Upper lobe of left lung (tissue), 4 donors: ENCODE measurements around the gene PLA2G2C.

ENCODE experiments used
- CTCF ChIP-seq, 6 experiments: fragments of 450-650 bp in 4 of 6; fragments of 200-600 bp in 2 of 6; sonication (generic) in 2 of 6; IDR thresholded peaks; one replicate each; pipeline ENCODE4 v1.5.1; 2016 to 2019; ENCODE audit warnings: antibody characterized with exemption in 6 of 6
- POLR2A ChIP-seq, 4 donors: fragments of 450-650 bp; IDR thresholded peaks; one replicate each; pipeline ENCODE4 v1.5.1; 2016 to 2017; ENCODE audit warnings: antibody characterized with exemption in 4 of 4, mild to moderate bottlenecking in 2 of 4

GRCh38 chr1:20150969-20151368, 35.3 kb downstream of the PLA2G2C start:
- TF ChIP-seq CTCF (IDR thresholded peaks at IDR 0.05) (no peak), POLR2A (IDR thresholded peaks at IDR 0.05) (no peak)
